DMS153 (cell line): ENCODE measurements around the gene BTBD6.
"Not testable (repeated sequence)": the region's sequence is repeated elsewhere in the genome, so short reads cannot be mapped to it uniquely, and the experiment has no call there.

Source experiments
- DNase-seq: peaks from one replicate; lab custom pipeline; 2025; lab: John Stamatoyannopoulos, UW

The BTBD6 gene

GRCh38 chr14:105269405-105269804 lies 21.1 kb downstream of the BTBD6 start:
- DNase-seq = no peak

DNA sequence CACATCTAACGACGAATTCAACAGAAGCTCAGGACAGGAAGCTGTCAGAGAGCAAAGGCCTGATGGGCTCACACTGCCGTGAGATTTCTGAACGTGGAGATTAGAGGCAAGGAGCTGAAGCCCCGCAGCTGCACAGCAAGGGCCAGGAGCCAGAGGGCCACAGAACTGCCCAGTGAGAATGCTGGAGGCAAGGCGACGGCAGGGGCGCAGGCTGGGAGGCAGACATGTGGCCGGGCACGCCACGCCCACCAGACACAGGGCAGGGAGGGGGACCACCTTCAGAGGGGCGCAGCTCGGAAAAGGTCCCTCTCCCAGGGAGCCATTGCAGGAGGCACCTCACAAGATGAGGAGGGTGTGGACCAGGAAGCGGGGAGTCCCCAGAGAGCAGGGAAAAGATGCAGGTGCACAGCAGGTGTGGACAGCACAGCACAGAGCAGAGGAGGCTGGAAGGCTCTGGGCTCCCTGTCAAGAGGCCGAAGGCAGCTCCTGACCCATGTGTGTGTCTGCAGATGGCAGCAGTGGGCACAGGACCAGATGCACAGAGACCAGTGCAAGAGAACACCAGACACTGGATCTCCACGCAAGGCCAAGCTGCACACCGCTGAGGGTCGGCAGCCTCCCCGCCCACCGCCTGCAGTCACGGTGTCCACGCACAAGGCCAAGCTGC lies 23.0 kb downstream of the BTBD6 start:
- no peak for DNase-seq

- no peak for DNase-seq
These were observed 24.3 kb downstream of the BTBD6 start for GRCh38 chr14:105272623-105273022.

DNA sequence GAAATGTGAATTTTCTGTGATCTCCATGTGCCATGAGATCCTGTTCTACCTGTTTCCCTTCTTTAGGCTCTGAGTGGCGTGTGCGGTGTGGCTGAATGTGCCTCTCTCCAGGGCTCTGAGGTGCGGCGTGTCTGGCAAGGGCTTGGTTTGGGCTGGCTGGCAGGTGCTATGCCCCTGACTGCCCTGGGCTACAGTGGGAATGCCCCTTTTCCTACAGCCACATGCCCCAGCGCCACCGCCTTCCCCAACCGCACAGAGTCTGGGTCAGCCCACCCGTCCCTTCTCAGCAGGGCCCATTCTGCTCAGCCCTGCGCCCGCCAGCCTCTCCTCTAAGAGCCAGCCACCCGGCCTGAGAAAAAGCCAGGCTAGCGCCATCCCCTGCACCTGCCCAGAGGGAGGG lies 24.7 kb downstream of the BTBD6 start:
- DNase-seq = no peak

DNA sequence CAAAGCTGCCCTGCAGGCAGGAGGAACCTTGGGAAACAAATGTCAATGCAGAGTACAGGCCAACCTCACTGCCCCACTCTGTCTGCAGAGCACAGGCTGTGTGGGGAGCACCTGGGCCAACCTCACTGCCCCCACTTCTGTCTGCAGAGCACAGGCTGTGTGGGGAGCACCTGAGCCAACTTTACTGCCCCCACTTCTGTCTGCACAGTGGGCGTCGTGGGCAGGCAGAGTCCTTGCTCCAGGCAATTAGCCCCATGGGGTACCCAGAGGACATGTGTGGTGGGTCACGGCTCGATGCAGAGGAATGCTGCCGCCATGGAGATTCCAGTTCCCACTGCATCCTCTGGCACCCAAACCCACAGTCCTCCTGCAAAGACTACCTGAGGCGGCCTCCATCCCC lies 26.3 kb downstream of the BTBD6 start:
- DNase-seq = no peak

GRCh38 chr14:105275267-105275946 lies 27.1 kb downstream of the BTBD6 start:
- DNase-seq = no peak

- DNase-seq = not testable (repeated sequence)
These were observed 29.1 kb downstream of the BTBD6 start for GRCh38 chr14:105277448-105277847.

DNA sequence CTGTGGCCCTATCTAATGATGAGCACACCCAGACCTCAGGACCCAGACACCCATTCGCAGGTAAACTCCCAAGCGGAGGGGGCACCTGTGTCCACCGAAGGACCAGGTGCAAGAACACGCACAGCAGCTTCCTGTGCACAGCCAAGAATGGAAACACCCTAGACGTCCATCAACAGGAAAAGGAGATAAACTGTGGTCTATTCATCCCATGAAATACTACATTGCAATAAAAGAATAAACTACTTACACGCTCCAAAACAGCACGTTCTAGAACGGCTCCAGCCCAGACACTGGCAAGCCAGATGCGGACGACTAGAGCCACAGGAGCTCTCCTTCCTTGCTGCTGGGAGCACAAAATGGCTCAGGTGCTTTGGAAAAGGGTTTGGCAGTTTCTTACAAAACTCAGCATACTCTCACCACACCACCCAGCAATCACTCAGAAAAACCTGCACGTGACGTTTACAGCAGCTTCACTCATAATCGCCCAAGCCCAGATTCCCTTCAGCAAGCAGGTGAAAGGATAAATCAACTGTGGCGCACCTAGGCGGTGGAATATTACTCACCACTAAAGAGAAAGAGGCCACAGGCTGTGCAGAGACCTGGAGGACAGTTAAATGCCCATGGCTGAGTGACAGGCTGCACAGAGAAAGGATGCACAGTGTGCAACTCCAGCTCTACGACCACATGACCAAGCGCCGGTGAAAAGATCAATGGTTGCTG lies 31.5 kb downstream of the BTBD6 start:
- DNase-seq = no peak

- no peak for DNase-seq
These were observed 32.2 kb downstream of the BTBD6 start for GRCh38 chr14:105280525-105280924.

- DNase-seq = no peak
These were observed 33.2 kb downstream of the BTBD6 start for GRCh38 chr14:105281371-105282097.

DNA sequence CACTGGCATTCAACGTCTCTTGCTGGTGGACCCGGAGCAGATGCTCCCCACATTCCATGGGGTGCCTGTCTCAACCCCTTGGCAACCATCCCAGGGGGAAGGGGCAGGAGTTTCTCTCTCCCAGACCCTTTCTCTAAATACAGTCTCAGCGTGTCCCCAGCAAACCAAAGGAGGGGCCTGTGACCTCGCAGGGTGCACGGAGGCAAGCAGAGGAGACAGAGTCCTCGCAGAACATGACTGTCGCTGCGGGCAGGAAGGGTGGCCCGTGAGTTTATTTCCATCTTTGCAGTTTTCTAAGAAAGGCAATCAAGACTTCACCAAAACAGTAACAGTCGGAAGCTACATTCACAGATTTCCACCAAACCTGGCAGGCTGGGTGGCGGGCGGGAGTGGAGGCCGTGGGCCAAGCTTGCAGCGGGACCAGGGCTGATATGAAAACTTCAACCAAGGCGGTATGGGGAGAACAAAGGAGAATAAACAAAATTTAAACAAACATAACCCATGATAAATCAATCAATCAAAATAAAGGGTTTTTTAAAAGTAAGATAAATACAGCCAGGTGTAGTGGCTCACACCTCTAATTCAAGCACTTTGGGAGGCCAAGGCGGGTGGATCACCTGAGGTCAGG lies 33.9 kb downstream of the BTBD6 start:
- DNase-seq = no peak

DNA sequence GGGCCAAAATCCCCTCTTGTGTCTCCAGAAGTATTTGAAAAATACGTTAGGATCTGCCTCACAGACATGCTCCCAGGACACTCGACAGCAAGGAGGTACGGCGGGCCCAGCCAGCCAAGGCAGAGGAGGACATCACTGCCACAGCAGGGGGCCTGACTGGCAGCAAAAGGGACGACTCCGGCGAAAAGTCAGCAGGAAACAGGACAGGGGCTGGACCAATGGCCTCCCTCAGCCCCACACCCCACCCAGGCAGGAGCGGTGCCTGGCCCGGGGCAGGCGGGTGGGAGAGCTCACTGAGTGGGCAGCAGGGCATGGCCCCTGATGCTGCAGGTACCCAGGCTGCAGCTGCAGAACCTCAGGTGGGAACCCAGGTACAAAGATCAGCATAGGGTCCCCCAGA lies 34.7 kb downstream of the BTBD6 start:
- DNase-seq = no peak

- no peak for DNase-seq
These were observed 35.6 kb downstream of the BTBD6 start for GRCh38 chr14:105283899-105284298.

- no peak for DNase-seq
These were observed 36.8 kb downstream of the BTBD6 start for GRCh38 chr14:105285174-105285573.

DNA sequence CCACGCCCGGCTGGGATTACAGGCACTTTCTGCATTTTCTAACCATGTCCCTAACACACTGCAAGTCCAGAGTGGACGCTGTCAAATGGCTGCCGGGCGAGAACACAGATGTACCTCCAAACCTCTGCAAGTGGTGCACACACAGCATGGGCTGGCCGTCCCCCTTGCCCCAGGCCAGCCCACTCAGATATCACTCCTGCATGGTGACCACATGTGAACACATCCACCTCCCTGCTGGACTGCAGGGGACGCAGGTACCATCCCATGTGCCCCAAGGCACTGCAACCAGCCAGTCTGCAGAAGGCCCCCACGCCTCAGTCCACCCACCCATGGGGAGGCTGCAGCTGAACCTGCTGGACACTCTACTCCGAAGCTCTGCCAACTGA lies 38.4 kb downstream of the BTBD6 start:
- no peak for DNase-seq

DNA sequence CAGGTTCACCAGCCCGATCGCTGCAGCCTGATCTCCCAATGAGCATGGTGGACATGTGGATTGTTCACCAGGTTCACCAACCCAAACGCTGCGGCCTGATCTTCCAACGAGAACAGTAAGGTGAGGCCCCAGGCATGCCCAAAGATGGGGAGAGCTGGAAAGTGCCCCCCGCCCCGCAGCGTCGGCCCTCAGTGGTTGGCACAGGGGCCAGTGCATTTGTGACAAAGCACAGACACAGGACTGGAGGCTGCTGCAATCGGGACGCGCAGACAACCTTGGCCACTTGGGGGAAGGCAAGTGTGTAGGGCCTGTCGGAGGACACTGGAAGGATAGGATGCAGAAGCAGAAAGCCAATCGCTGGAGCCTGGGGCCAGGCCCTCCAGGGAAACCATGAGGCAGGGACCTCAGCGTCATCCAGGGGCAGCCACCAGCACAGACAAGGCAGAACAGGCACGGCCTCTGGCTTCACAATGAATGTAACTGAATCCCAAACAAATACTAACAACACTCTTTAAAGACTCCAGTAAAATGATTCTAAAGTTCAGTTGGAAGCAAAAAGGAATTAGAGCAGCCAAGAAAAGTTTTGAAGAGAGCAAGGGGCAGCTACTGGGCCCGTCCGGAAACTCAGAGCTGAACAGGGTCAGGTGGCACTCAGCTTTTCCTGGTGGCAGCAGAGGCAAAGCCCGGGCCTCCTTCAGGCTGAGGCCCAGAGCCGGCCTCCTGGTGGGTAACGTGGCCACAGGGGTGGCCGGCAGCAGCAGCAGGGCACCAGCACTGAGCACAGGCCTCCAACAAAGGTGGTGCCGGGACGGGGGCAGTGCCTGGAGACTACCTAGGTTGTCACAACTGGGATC lies 39.1 kb downstream of the BTBD6 start:
- DNase-seq = no peak

- not testable (repeated sequence) for DNase-seq
These were observed 40.6 kb downstream of the BTBD6 start for GRCh38 chr14:105288936-105289335.

GRCh38 chr14:105290621-105291346 lies 42.5 kb downstream of the BTBD6 start:
- no peak for DNase-seq

DNA sequence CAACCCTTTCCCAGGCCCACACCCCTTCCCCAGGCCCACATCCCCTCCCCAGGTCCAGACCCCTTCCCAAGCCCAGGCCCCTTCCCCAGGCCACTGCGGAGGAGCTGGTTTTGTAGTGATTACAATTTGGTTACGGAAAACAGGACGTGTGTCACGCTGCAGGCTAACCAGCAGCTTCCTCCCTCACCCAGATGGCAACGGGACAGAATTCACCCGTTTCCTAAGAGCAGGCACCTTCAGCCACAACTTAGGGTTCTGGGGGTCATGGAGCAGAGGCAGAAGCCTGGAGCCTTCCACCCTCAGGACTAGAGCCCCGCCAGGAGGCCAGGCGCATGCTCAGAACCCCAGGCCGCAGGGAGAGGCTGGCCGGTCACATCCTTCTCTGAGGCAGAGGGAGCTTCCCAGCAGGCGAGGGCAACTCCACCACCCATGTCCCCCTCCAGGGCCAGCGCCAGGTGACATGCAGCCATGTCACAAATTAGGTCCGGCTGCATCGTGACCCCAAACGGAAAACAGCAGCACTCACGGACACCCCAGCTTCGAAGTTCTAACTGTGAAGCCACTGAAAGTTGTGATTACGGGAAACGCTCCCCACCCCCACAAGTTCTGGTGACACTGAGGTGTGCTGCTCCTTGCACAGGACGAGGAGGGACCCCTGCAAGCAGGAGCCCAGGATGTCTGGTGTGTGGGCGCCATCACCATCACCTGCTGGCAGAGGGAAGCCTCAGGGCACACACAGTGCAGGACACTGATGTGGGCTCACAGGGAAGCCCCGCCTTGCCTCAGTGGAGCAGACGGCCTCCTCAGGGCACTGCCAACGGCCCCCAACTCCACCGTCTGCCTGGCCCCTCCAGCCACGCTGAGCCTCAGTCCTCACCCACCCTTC lies 44.7 kb downstream of the BTBD6 start:
- DNase-seq = no peak
